ENCODE results near the gene PLEKHA6.

Gene PLEKHA6

DNA sequence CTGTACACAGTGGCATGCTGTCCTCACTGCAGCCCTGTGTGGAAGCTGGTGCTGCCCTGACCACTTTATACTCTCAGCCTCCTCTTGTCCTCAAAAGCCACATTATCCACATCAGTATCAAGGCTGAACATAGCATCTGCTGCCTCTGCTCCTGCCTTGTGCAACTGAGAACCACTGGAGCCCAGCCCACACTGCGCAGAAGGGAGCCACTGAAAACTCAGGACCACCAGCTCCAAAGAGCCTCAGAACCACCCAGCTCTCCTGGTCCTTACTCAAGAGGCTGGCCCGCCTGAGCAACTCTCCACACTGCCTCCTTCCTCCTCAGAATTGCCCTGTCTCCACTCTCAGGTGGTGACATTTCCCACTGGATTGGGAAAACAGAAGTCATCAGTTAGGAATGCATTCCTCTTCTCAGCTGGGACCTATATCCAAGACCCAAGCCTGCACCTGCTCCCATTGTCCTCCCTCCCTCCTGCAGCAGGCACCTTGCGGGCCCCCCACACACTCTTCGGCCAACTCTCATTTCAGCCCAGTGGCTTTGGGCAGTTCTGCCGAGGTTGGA is 156.4 kb downstream of the PLEKHA6 start:
- DNase-seq: no peak

DNA sequence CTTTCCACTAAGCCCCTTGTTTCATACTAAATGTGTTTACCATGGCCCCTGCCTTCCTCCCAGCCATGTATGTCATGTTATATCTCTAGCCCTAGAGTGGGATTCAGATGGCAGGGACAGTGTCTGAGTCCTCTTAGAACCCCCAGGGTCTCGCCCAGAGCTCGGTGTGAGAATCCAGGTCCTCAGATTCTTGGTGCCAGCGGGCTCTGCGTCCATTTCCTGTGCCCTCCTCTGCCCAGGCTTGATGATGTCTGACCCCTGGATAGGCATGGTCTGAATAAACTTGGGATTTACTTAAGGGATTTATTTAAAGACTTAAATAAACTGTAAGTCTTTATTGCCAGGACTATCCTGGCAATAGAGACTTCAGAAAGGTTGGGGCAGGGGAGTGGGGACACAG is 157.2 kb downstream of the PLEKHA6 start:
- DNase-seq: no peak

DNA sequence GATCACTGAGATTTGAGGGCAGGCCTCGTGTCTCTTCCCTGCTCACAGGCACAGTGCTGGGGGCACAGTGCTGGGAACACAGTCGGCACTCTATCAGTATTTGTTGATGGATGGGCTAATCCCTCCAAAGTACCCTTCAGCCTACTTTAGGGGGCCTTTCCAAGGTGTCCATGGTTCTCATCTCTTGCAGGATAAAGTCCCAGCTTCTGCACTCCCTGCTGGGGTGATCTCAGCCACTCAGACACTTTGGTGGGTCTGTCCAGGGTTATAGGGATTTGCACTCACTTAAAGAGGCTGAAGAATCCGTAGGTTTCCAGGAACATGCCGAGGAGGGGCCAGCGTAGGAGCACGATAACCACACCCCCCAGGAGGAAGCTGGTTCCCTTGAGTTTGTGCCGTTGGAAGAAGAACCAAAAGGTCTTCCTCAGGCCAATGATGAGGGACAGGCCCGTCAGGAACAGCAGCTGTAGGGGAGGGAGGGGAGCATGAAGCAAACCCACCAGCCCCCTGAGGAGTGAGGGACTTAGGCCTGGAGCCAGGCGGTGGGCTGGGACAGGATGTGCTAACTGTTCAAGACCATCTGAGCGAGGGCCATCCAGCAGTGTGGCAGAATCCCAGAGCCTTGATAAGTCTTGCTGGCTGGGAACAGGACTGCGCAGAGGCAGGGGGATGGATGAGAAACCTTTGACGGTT is 158.2 kb downstream of the PLEKHA6 start:
- no peak for DNase-seq

DNA sequence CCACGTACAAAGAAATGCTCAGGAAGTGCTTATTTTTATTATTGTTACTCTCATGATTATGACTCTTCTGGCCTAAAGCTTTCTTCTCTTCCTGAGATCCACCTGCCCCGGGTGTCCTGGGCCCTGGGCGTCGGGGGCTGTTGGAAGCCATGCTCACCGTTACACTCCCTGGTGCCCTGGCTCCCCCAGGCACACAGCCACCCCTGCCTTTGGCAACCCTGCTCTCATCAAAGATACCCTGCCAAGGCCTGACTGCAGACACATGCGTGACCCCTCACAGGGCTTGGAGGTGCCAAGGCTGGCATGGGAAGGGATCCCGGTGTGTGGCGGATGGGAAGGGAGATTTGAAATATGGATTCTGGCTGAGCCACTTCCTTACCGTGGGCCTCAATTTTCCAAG is 160.2 kb downstream of the PLEKHA6 start:
- no peak for DNase-seq

DNA sequence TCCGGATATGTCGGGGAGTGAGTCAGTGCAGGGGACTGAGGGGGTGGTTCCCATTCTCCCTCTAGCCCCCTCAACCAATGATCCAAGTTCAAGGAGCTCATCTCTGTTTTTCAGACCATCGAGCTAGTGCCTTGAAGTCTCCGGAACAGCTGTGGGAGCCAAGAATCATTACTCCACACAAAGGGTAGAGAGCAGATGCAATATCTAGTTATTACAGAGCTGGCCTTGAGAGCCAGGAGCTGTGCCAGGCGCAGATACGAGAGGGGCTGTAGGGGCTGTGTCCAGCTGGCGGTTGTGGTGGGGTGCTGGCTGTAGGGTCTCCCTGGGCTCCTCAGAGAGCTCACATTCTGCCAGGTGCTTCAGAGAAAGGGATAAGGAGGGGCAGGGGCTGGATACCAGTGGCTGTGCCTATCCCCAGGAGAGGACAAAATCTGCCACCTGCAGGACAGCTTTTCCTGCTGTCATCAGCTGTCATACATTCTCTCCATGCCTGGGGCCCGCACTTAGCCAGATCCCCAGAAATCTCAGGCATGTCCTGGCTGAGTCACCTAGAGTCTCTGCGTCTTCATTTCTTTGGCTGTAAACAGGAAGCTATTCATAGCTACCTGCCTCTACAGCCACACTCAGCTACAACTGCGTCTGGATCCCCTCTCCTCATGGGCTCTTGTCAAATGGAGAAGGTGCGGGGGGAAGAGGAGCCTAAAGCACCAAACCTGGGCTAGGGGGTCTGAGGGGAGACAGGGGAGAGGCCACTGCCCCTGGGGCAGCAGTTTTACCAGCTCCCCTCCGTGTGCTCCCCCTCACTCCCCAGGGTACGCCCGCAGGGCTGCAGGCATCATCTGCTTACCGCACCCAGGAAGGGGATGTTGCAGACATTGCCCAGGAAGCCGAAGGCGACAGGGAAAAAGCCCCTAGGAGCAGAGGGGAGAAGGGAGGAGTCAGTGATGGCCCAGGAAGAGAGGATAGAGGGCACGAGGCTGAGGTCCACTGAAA is 161.1 kb downstream of the PLEKHA6 start:
- no peak for DNase-seq

DNA sequence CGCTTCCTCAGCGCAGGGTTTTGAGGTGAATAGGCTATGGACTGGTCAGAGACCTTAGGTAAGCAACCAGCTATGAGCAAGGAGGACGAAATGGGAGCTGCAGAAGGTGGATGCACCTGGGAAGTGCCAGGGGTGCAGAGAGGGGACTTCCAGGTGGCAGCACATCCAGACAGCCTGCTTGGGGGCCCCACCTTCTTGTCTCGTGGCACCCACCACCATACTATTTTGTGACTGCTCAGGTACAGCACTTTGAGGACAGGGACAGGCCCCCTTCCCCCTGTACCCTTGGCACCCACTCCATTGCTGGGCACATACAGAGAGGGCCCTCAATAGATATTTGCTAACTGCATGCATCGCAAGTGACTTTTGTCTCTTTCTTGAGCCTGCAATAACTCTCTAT is 162.7 kb downstream of the PLEKHA6 start:
- no peak for DNase-seq

DNA sequence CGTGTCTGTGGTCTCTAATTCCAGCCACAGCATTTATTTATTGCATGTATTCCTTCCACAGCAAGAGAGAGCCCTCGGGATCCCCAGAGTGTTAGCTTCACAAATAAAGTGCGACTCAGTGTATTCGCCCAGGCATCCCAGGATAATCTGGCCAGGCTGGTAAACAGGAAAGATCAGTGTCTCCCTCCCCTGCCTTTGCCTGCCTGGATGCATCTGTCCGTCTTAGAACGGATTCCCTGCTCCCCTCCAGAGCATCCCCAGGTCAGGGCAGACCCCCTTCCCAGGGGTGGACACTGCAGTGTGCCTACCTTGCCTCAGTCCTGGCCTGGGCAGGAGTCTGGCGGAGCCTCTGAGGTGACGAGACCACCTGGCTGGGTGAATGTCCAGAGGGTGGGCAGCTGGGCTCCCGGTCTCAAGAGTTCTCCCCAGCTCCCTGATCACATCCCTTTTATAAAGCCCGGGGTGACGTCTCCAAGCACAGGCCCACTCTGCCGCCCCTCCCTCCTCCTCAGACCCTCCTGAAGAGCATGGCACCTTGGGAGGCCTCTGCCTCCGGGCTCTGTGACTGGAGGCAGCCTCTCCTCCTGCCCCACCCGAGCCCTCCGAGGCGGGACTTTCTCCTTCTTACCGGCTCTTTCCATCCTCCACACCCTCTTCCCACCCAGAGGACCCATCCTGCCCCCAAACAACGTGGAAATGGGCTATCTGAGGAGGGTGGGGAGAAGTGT is 163.5 kb downstream of the PLEKHA6 start, which contains the start of gene KISS1:
KISS1 (minus strand) TSS at position 424 of the 728 bp plus-strand sequence. CDS start 3,615 bp downstream, outside the sequence.
- DNase-seq: no peak

DNA sequence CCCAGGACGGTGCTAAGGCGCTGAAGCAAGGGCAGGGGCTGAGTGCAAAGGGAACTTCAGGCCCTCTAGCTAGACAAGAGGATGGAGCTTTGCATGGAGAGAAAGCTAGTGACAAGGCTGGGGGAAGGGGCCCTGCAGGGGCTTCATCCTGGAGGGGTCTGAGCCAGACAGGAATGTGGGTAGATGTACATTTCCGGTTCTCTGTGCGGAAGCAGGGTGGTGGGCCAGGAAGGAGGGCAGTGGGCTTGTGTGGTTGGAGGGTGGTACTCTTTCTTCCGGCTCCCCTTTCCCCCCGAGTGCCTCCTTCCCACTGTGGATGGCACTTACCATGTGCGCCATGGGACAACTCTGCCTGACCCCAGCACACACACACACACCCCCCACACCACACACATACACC is 165.0 kb downstream of the PLEKHA6 start:
- DNase-seq: no peak

DNA sequence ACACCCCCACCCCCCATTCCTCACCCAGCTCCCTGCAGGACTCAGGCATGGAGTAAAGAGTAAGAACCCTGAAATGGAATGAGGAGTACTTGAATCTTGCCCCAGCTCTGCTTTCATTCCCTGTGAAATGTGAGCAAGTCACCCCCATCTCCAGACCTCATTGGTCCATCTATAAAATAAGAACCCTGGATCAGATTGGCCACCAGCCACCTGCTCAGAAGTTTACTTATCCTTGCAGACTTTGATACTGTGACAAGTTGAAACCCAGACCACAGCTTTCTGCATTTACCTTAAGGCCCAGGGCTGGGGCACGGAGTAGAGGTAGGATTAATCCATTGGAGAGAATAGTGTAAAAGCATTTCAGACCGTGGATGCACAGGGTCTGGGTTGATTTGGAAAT is 165.6 kb downstream of the PLEKHA6 start:
- no peak for DNase-seq

DNA sequence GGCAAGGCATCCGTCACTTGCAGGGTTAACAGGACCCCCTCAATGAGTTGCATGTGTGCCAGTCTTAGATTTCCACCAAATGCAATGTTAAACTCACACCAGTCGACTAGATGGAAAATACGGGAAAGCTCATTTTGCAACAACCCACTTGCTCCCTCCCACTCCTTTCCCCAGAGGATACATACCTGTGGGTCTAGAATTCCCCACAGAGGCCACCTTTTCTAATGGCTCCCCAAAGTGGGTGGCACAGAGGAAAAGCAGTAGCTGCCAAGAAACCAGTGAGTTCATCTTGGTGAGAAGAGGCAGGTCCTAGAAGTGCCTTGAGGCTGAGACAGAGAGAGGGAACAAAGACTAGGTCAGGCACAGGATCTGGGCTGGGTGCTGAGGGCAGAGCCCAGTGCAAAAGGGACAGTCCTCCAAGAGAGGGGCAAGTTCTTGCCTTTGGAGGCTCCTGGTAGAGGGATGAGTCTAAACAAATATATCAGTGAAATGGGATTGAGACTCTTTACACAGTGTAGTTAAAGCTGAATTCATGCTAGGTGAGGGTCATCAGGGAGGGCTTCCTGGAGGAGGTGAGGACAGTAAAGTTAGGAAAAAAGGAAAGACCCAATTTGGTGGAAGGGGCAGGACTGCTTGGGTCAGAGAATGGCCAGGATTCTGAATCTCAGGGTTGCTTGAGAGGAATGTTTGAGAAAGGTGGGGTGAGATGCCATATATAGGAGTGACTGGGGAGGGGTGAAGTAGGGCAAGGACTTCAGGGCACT is 167.0 kb downstream of the PLEKHA6 start:
- no peak for DNase-seq

DNA sequence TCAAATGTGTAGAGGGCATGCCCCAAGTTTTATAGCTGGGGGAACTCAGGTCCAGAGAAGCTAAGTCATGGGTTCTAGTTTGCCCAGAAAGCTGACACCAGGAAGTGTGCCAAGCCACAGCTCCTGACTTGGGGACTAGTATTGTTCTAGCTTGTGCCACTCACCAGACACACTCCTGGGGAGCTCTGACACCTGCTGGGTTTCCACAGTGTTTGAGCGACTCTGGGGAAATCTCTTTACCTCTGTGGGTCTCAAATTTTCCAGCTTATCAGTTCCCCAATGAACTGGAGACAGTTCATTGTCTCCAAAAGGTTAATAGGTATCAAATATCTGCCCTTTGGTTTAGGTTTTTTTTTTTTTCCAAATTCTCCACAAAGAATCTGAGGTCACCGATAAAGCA is 167.7 kb downstream of the PLEKHA6 start:
- DNase-seq: no peak

DNA sequence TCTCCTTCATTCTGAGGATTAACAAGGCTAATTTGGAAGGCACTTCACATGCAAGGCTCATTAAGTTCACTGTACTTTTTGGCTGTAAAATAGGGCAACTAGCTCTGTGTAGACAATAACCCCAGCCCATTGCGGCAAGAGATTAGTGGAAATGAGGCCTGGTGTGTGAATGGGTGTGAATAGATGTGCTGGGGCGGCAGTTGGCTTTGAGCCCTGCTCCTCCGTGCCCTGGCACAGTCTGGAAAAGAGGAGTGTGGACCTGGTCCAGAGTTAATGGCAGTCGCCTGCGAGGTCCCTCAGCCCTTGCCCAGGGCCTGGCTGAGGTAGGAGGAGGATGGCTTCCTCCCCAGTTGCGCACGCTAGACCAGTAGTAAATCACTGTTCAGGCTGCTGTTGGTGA is 168.3 kb downstream of the PLEKHA6 start:
- DNase-seq: no peak

DNA sequence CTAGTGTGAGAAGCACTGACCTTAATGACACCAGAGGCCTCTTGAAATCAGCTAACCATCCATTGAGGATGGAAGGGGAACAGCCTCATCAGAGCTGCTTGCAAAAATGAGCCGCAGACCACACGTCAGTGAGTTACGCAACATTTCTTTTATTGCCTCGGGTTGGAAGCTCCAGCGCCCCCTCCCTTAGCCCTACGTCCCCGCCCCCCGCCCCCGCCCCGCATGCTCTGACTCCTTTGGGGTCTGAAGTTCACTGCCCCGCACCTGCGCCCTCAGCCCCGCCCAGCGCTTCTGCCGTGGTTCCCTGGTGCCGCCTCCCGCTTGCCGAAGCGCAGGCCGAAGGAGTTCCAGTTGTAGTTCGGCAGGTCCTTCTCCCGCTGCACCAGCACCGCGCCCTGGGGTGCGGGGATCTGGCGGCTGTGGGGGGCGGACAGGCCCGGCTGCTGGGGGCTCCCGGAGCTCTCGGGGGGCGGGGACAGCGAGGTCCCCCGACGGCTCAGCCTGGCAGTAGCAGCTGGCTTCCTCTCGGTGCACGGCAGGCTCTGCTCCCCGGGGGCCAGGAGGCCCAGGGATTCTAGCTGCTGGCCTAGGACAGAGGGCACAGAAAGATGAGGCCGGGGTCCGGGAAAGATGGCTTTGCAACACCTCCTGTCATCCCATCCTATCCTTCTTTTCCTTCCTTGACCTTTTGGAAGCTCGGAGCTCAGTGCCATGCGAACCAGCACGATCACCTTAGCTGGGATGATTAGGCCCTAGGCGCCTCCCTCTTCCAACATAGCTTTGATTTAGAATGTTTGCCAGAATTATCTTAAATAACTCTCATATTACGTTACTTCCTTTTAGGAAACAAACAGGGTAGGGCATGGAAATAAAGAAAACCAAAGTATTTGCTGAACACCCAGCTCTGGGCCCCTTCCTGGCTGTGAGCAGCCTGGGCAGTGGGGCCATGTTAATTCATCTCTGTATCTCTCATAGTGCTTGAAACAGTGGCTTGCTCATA is 169.2 kb downstream of the PLEKHA6 start:
- DNase-seq: no peak

DNA sequence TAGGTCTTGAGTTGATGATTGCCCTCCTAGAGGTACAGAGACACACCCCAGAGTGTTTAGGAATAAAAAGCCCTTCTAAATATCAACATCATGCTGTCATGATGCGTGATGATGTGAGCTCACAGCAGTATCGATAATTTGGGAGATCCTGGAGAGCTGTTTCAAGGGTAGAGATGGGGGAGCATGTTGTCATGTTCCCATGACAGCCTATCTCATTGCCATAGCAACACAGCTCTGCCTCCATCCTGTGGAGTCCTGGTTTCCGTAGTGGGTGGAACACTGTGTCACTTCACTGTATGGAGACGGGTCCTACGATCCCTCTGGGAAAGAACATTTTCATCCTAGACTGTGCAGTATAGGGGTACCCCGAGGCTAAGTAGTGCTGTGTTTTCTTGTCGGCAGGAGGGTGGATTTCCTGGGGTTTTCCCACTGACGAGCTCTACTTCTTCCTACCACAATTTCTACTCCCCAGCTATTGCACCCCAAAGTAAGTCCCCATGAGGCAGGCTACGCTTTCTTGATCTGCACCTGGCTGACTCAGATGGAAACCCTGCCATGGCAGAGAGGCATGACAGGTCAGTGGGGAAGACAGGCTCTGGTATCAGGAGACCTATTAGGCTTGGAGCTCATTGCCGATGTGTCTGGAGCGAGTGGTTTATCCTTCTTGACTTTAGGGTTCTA is 170.6 kb downstream of the PLEKHA6 start:
- DNase-seq: no peak

DNA sequence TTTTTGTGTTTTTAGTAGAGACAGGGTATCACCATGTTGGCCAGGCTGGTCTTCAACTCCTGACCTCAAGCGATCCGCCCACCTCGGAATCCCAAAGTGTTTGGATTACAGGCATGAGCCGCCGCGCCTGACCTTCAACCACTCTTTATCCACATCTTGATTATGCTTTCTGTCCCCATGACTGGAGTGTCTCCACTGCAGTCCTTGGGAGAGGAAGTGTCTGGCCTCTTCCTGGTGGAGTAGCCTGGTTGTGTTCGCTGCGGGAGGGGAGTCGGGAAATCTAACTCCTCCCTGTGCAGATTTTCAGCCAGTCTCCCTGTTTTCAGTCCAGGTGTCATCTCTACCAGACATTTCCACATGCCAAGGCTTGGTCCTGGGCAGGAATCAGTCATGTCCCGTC is 173.1 kb downstream of the PLEKHA6 start:
- DNase-seq: no peak

DNA sequence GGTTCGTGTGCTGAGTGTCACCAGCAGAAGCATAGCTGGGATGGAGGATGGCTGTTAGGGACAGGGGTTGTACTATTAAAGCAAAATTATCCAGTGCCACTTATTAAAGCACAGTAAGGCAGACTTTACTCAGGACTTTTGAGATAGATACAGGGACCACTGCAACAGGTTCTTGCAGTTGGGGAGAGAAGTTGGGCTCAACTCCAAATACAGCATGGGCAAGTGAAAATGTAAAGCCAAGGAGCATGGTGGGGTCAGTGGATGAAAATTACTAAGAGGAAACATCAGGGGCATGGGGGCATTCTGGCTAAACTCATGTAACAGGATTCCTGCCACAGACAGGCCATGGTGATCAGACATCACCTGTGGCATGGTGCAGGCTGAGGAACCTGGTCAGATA is 178.6 kb downstream of the PLEKHA6 start:
- no peak for DNase-seq

DNA sequence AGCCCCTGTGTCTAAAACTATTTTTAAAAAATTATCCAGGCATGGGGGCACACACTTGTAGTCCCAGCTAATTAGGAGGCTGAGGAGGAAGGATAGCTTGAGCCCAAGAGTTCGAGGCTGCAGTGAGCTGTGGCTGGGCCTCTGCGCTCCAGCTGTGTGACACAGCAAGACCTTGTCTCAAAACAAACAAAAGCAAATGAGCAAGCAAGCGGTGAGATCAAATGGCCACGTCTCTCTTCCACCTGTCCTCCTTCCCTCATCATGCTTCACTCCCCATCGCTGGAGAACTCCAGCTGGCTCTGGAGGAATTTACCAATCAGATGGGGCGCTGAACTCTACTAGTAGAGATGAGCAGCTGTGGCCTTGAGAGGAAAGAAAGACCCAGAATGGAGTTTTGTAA is 179.6 kb downstream of the PLEKHA6 start:
- no peak for DNase-seq

DNA sequence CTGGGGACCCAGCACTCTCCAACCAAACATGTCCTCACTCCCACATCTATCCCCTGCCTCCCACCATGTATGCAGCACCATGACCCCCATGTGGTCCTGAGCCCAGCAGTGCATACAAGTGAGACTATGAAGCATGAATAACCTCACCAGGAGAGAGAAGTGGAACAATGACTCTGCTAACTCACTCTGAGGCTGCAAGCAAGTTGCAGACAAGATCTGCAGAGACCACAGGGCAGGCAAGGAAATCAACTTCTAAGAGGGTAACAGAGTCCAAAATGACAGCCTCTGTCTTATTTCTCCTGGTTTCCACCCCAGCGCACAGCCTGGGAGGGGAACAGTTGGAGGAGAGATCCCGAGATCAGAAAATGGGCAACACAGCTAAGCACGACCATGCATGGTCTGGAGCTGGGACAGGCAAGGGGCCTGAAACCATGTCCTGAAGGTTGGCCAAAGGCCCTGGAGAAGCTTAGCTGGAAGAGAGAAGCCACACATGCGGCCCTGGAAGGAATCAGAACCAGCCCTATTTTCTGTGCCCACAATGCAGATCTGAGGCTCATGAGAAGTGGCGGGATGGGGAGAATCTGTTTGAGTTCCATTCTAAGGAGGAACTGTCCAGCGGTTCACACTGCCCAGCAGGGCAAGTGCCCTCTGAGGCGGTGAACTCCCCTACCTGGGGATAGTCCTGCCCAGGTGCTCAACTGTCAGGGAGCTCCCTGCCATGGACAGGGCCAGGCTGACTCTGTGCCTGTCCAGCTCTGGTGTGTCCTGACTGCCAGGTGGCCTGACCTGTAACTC is 181.0 kb downstream of the PLEKHA6 start:
- DNase-seq: no peak

DNA sequence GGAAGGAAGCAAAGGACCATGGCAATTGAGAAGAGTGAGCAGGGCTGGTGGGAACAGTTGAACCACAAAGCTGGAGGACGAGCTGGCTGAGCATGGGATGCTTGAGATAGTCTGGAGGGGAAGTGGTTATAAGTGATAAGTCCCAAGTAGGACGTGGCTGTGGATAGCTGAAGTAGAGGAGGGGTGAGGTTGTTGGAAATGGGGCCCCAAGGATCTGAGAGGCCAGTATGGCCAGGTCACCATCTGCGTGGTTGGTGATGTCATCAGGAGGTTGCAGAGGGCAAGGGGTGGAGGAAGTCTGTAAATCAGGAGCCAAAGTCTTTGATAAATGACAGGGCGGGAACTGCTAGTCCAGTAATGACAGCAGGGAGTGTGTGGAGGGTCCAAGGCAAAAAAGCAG is 182.6 kb downstream of the PLEKHA6 start:
- no peak for DNase-seq

Data from effector CD4-positive, alpha-beta T cell (primary cell).